Upper lobe of right lung (tissue), 1 donor: ENCODE data around the gene PTPRT. TPM values are rescaled to one million over a fixed set of nuclear protein-coding genes. Genes with fewer than 3 reads are reported as not detected.
A peak's percentile ranks its signal among the peaks of the same experiment; 100 is the strongest.

Source experiments
- ATAC-seq: fragments of 200-7000 bp; cut with Tn5 transposase; one replicate; pipeline ENCODE4 v1.9.1; 2020; ENCODE audit warnings: mild to moderate bottlenecking, moderate library complexity
- DNase-seq: peaks from one replicate; pipeline ENCODE4 v3.0.0-alpha.2; 2020
- H3K27ac ChIP-seq: fragments of 200-600 bp; one replicate; pipeline ENCODE4 v1.8.0; 2022
- H3K27me3 ChIP-seq: fragments of 200-600 bp; one replicate; pipeline ENCODE4 v1.8.0; 2022; ENCODE audit warnings: mild to moderate bottlenecking
- H3K36me3 ChIP-seq: fragments of 200-600 bp; one replicate; pipeline ENCODE4 v1.8.0; 2022
- H3K4me1 ChIP-seq: fragments of 200-600 bp; one replicate; pipeline ENCODE4 v1.8.0; 2022
- H3K4me3 ChIP-seq: fragments of 200-600 bp; one replicate; pipeline ENCODE4 v1.8.0; 2022; ENCODE audit warnings: mild to moderate bottlenecking
- H3K9me3 ChIP-seq: fragments of 200-600 bp; one replicate; pipeline ENCODE4 v1.8.0; 2022
- CTCF ChIP-seq: fragments of 200-600 bp; IDR thresholded peaks from one replicate; pipeline ENCODE4 v1.8.0; 2022; ENCODE audit warnings: antibody characterized with exemption
- intact Hi-C: fragments of 100-400 bp; cut with DNase I; formaldehyde crosslinking; loops from one replicate; pipeline ENCODE4 v1.11.0; 2022
- total RNA-seq: library from RNA; stranded (reverse); fragmentation: NEBNext Ultra II Directional; extraction: Animal tissue kit (Norgen Biotek cat#: 25700); gene quantifications from one replicate; pipeline ENCODE4 v1.2.1, GENCODE V29; 2021
- donor health status: DM: no; HTN: yes; CAD: no; lungs with severe emphysema.

PTPRT gene
- total RNA-seq, 1 donor from 2014 or later: 0.46 TPM

- Histone ChIP-seq H3K4me1 (no peaks in the 10 kb centered on the region), H3K9me3 (no peaks in the 10 kb centered on the region), H3K4me3 (no peak overlapping the region), H3K27me3 (no peaks in the 10 kb centered on the region), H3K27ac (no peak overlapping the region), H3K36me3 (no peaks in the 10 kb centered on the region)
- DNase-seq (no peak), ATAC-seq (no peak)
- intact Hi-C loops: no loop called here
- no peak for TF ChIP-seq CTCF
Measured at GRCh38 chr20:42641886-42642285, 547.8 kb downstream of the PTPRT start.

GRCh38 chr20:42639140-42639539, 550.6 kb downstream of the PTPRT start:
- DNase-seq (no peak), ATAC-seq (no peak)
- Histone ChIP-seq H3K4me1 (no peaks in the 10 kb centered on the region), H3K36me3 (no peaks in the 10 kb centered on the region), H3K27ac (no peak overlapping the region), H3K27me3 (no peaks in the 10 kb centered on the region), H3K4me3 (no peak overlapping the region), H3K9me3 (no peaks in the 10 kb centered on the region)
- TF ChIP-seq CTCF: no peak
- intact Hi-C loops: no loop called here

GRCh38 chr20:42635699-42636411, 553.9 kb downstream of the PTPRT start:
- TF ChIP-seq CTCF: no peak
- H3K27me3 ChIP-seq: no peaks in the 10 kb centered on the region
- DNase-seq (no peak), ATAC-seq (peak; percentile 75)
- H3K27ac ChIP-seq: no peak overlapping the region
- H3K36me3 ChIP-seq: no peaks in the 10 kb centered on the region
- no peak overlapping the region for H3K4me3 ChIP-seq
- intact Hi-C loops: no loop called here
- no peaks in the 10 kb centered on the region for H3K4me1 ChIP-seq
- H3K9me3 ChIP-seq: no peaks in the 10 kb centered on the region

- no peaks in the 10 kb centered on the region for H3K4me1 ChIP-seq
- no peaks in the 10 kb centered on the region for H3K9me3 ChIP-seq
- DNase-seq (no peak), ATAC-seq (no peak)
- no peak for TF ChIP-seq CTCF
- intact Hi-C loops: no loop called here
- H3K4me3 ChIP-seq: no peak overlapping the region
- no peak overlapping the region for H3K27ac ChIP-seq
- no peaks in the 10 kb centered on the region for H3K36me3 ChIP-seq
- no peaks in the 10 kb centered on the region for H3K27me3 ChIP-seq
Measured at GRCh38 chr20:42634156-42634555, 555.5 kb downstream of the PTPRT start.

GRCh38 chr20:42628683-42629082, 561.0 kb downstream of the PTPRT start:
- no peak for TF ChIP-seq CTCF

GRCh38 chr20:42613076-42613475, 576.6 kb downstream of the PTPRT start:
- ATAC-seq: no peak
- no peaks in the 10 kb centered on the region for H3K4me1 ChIP-seq
- no peaks in the 10 kb centered on the region for H3K36me3 ChIP-seq
- no peak for DNase-seq
- H3K9me3 ChIP-seq: no peaks in the 10 kb centered on the region
- no peak overlapping the region for H3K4me3 ChIP-seq
- intact Hi-C loops: no loop called here
- TF ChIP-seq CTCF: no peak
- H3K27me3 ChIP-seq: no peaks in the 10 kb centered on the region
- no peak overlapping the region for H3K27ac ChIP-seq

More at GRCh38 chr20:42628683-42629082, 561.0 kb downstream of the PTPRT start:
- H3K27ac ChIP-seq: no peak overlapping the region
- ATAC-seq (no peak), DNase-seq (no peak)
- no peaks in the 10 kb centered on the region for H3K9me3 ChIP-seq
- no peaks in the 10 kb centered on the region for H3K27me3 ChIP-seq
- no peaks in the 10 kb centered on the region for H3K4me1 ChIP-seq
- intact Hi-C loops: no loop called here
- no peaks in the 10 kb centered on the region for H3K36me3 ChIP-seq
- H3K4me3 ChIP-seq: no peak overlapping the region
